GM21447 (cell line): ENCODE data around the gene ITGAD.

Experiments
- ATAC-seq: cut with Tn5 transposase; IDR thresholded peaks from one replicate; pipeline ENCODE4 v1.9.1; 2021; ENCODE audit not compliant: unreplicated experiment

Gene ITGAD

DNA sequence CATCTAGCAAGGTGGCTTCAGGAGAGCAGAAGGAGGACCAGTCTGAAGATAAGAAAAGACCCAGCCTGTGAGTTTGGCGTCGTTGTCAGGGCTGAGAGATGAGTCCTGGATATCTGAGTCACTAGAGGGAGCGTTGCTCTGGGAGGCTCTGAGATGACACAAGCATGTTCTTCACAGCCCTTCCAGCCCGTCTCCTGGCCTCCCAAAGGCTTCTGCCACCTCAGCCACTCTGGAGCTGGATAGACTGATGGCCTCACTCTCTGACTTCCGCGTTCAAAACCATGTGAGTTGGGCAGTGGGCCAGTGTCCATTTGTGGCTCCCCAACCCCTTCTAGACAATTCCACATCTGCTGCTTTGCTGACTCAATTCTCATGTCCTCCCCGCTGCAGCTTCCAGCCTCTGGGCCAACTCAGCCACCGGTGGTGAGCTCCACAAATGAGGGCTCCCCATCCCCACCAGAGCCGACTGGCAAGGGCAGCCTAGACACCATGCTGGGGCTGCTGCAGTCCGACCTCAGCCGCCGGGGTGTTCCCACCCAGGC lies 81.1 kb downstream of the ITGAD start:
- no peak for ATAC-seq

DNA sequence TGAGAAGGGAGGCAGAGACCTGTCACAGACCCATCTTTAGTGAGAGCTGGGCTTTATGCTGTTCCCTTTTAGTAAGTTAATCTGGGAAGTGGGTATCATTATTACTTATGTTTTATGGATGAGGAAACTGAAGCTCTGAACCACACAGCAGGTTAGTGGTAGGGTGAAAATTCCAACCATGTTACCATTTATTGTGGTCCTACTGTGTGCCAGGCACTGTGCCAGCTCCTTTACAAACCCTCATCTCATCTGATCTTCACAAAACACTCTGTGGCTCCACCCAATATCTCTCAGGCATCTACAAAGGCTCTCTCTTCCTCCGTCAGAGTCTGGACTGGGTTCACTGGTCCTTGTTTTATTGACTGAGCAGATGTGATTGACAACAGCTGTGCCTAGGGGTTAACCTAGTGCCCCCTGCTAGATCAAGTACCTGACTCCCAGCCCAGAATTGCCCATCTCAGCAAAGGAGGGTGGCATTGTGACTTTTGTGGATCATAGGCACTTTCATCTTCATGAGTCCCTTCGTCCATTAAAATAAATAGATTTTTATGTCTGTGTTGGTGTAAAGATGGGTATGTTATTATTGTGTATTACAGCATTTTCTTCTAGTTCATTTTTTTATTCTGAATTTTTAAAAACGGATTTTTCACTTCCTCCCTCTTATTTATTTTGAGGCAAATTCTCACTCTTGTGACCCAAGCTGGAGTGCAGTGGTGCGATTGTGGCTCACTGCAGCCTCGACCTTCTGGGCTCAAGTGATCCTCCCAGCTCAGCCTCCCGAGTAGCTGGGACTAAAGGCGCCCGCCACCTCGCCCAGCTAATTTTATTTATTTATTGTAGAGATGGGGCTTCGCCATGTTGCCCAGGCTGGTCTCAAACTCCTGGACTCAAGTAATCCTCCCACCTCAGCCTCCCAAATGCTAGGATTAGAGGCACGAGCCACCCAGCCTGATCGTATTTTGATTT lies 81.9 kb downstream of the ITGAD start:
- ATAC-seq: no peak

DNA sequence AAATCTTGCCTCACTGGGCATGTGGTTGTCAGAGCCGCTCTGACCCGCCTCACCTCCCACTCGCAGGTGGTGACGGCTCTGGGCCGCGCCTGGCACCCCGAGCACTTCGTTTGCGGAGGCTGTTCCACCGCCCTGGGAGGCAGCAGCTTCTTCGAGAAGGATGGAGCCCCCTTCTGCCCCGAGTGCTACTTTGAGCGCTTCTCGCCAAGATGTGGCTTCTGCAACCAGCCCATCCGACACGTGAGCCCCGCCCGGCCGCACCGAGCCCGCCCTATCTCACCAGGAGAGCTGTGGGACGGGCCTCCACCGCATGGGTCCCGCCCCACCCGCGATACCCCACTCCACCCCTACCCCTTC lies 82.8 kb downstream of the ITGAD start:
- ATAC-seq: no peak
